Sigmoid colon (tissue), 7 donors: ENCODE results near the gene PKLR. TPM values are rescaled to one million over a fixed set of nuclear protein-coding genes. Genes with fewer than 3 reads are reported as not detected.

ENCODE experiments used
- DNase-seq: peaks from one replicate; pipeline ENCODE4 v3.0.0-alpha.2; 2019
- H3K27ac ChIP-seq, 4 donors: fragments of 200-600 bp; sonication (generic); one replicate each; pipeline ENCODE4 v1.5.1; 2016 to 2019; ENCODE audit warnings: mild to moderate bottlenecking in 1 of 4
- H3K27me3 ChIP-seq, 3 donors: fragments of 200-600 bp; sonication (generic); one replicate each; pipeline ENCODE4 v1.5.1; 2019; ENCODE audit warnings: mild to moderate bottlenecking in 1 of 3
- H3K36me3 ChIP-seq, 4 donors: fragments of 200-600 bp; sonication (generic); one replicate each; pipeline ENCODE4 v1.5.1; 2016 to 2019
- H3K4me1 ChIP-seq, 4 donors: fragments of 200-600 bp; sonication (generic); one replicate each; pipeline ENCODE4 v1.5.1; 2017 to 2019
- H3K4me3 ChIP-seq, 4 donors: fragments of 200-600 bp; sonication (generic); one replicate each; pipeline ENCODE4 v1.5.1; 2017 to 2019; ENCODE audit warnings: mild to moderate bottlenecking in 2 of 4, moderate library complexity in 1 of 4
- H3K9me3 ChIP-seq, 4 donors: fragments of 200-600 bp in 3 of 4; sonication (generic) in 3 of 4; one replicate each; pipeline versions ENCODE4 v1.5.1 to v1.6.1; 2013 to 2019
- EP300 ChIP-seq, 4 donors: sonication (generic); formaldehyde crosslinking; IDR thresholded peaks; one replicate each; pipeline ENCODE4 v1.6.1; 2017; ENCODE audit warnings: antibody characterized with exemption in 4 of 4
- POLR2A ChIP-seq, 2 donors: fragments of 450-650 bp; IDR thresholded peaks; one replicate each; pipeline ENCODE4 v1.6.1; 2016; ENCODE audit warnings: antibody characterized with exemption in 2 of 2, mild to moderate bottlenecking in 2 of 2, moderate library complexity in 2 of 2
- POLR2AphosphoS5 ChIP-seq, 4 donors: sonication (generic); formaldehyde crosslinking; IDR thresholded peaks; one replicate each; pipeline ENCODE4 v1.6.1; 2017; ENCODE audit warnings: antibody characterized with exemption in 4 of 4
- WGBS, 2 donors: extraction: QIAGEN DNeasy Blood & Tissue Kit; methylation state at CpG; one replicate each; pipeline ENCODE4 v1.1.7; 2013; 5-methylcytosine and 5-hydroxymethylcytosine counted together
- intact Hi-C: fragments of 100-400 bp; cut with DNase I; formaldehyde crosslinking; loops from one replicate; pipeline ENCODE4 v1.15.1; 2023
- polyA plus RNA-seq, 3 donors: library from polyadenylated mRNA; stranded (reverse); fragments of 200-250 nt; gene quantifications; one replicate each; pipeline ENCODE4 v1.2.3, GENCODE V29; 2013
- total RNA-seq, 4 donors: library from RNA; depleted of rRNA; stranded (reverse); fragments of >200 nt; gene quantifications; one replicate each; pipeline ENCODE4 v1.1.0, GENCODE V29; 2016
- TF ChIP-seq, protein P1 (sequence below), 4 experiments: fragments of 450-650 bp in 3 of 4; fragments of 200-600 bp in 1 of 4; IDR thresholded peaks; one replicate each; pipeline ENCODE4 v1.5.1; 2016 to 2019; ENCODE audit warnings: antibody characterized with exemption in 4 of 4, mild to moderate bottlenecking in 3 of 4, moderate library complexity in 2 of 4
- donor health status: healthy with polysubstance abuse.
- donor health status: Bipolar disorder and iron deficiency.
- donor health status: healthy.

Gene PKLR
- total and polyA plus RNA-seq, 7 donors: under 0.01 to 0.69 (median 0.38) TPM; not detected in 4

- WGBS, 2 donors: 95 to 97% methylated on average over 2 of the region's 2 CpGs
- TF ChIP-seq EP300 (IDR thresholded peaks at IDR 0.05) (no peak), POLR2AphosphoS5 (IDR thresholded peaks at IDR 0.05) (no peak), POLR2A (IDR thresholded peaks at IDR 0.05) (no peak)
- TF ChIP-seq, protein P1, sequence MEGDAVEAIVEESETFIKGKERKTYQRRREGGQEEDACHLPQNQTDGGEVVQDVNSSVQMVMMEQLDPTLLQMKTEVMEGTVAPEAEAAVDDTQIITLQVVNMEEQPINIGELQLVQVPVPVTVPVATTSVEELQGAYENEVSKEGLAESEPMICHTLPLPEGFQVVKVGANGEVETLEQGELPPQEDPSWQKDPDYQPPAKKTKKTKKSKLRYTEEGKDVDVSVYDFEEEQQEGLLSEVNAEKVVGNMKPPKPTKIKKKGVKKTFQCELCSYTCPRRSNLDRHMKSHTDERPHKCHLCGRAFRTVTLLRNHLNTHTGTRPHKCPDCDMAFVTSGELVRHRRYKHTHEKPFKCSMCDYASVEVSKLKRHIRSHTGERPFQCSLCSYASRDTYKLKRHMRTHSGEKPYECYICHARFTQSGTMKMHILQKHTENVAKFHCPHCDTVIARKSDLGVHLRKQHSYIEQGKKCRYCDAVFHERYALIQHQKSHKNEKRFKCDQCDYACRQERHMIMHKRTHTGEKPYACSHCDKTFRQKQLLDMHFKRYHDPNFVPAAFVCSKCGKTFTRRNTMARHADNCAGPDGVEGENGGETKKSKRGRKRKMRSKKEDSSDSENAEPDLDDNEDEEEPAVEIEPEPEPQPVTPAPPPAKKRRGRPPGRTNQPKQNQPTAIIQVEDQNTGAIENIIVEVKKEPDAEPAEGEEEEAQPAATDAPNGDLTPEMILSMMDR (IDR thresholded peaks at IDR 0.05): no peak
- Histone ChIP-seq H3K4me1 (peaks cover 0 to 24% (median 16%) of the 10 kb centered on the region in 4 donors), H3K27ac (no peak overlapping the region), H3K27me3 (no peaks in the 10 kb centered on the region), H3K36me3 (peaks cover 56 to 83% (median 65%) of the 10 kb centered on the region in 4 donors), H3K4me3 (no peak overlapping the region), H3K9me3 (no peaks in the 10 kb centered on the region)
- intact Hi-C loops: loop anchor here (5.0 kb wide), 1 partner anchor 590 kb away; the partner anchor contains the start of genes GON4L and SYT11
- DNase-seq: no peak
These were observed 33.9 kb downstream of the PKLR start for GRCh38 chr1:155267373-155267772.

- no peak for TF ChIP-seq POLR2A (IDR thresholded peaks at IDR 0.05)
- no peak for TF ChIP-seq EP300 (IDR thresholded peaks at IDR 0.05)
- TF ChIP-seq POLR2AphosphoS5 (IDR thresholded peaks at IDR 0.05): no peak
- TF ChIP-seq, protein P1 (IDR thresholded peaks at IDR 0.05): no peak
These were observed 34.7 kb downstream of the PKLR start for GRCh38 chr1:155266553-155266952.

GRCh38 chr1:155263067-155263466 is 38.2 kb downstream of the PKLR start:
- Histone ChIP-seq H3K27ac (peak overlapping the region; percentile 86 to 91 (median 87)), H3K27me3 (no peaks in the 10 kb centered on the region), H3K4me1 (peaks cover 0 to 26% (median 19%) of the 10 kb centered on the region in 4 donors), H3K36me3 (peaks cover 36 to 74% (median 45%) of the 10 kb centered on the region in 4 donors), H3K4me3 (no peak overlapping the region), H3K9me3 (no peaks in the 10 kb centered on the region)
- TF ChIP-seq EP300 (IDR thresholded peaks at IDR 0.05) (no peak), POLR2AphosphoS5 (IDR thresholded peaks at IDR 0.05) (no peak), POLR2A (IDR thresholded peaks at IDR 0.05) (no peak)
- TF ChIP-seq, protein P1 (IDR thresholded peaks at IDR 0.05): no peak
- DNase-seq: peak; percentile 64
- 89 to 92% methylated on average over 11 of the region's 11 CpGs for WGBS, 2 donors
- intact Hi-C loops: no loop called here

More at GRCh38 chr1:155266553-155266952, 34.7 kb downstream of the PKLR start:
- 80 to 91% methylated on average over 6 of the region's 6 CpGs for whole genome bisulfite sequencing, 2 donors
- H3K27ac ChIP-seq: no peak overlapping the region
- no peaks in the 10 kb centered on the region for H3K9me3 ChIP-seq
- intact Hi-C loops: loop anchor here (5.0 kb wide), 1 partner anchor 591 kb away; the partner anchor contains the start of genes GON4L and SYT11
- peaks cover 56 to 83% (median 65%) of the 10 kb centered on the region in 4 donors for H3K36me3 ChIP-seq
- H3K4me1 ChIP-seq: peaks cover 0 to 18% (median 11%) of the 10 kb centered on the region in 4 donors
- H3K27me3 ChIP-seq: no peaks in the 10 kb centered on the region
- no peak for DNase-seq
- H3K4me3 ChIP-seq: no peak overlapping the region

DNA sequence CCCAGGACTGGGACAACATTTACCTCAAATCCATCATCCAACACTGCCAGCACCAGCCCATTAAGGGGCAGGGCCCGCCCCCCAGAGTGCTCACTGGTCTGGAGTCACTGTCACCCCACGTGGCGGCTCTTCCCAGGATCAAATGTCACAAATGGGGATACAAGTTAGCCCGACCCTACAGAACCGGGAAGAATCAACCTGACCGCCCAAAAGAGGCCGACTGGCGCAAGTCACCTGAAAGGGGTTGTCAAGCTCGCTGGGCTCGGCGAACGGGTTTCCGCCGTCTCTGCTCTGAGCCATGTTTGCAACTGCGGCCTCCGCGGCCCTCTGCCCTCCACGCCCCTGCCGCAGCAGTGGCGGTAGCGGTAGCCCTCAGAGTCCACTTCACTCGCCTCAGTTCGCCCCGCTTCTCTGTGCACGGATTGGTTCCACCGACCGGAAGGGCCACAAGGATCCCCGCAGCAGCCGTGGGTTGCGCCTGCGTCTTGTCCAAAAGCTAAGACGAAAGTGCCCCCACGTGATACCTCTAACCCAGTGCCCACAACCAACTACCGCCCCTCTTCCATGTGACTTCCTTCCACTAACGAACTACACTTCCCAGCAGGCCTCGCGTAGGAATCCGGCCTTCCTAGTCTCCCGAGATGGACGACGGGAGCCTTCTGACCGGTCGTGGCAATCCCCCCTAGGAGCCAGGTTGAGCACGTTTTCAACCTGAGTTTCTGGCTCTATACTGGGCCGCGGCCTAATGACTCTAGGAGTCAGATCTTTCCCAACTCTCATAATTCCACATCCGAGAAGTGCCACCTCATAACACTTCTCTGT is 39.2 kb downstream of the PKLR start, which contains the start of gene SCAMP3:
SCAMP3 (minus strand) TSS at position 509 of the 822 bp plus-strand sequence; CDS start at position 300, 209 bp downstream.
- intact Hi-C loops: no loop called here
- WGBS, 2 donors: 0 to 1% methylated on average over 47 of the region's 47 CpGs

More for the DNA sequence above, 39.2 kb downstream of the PKLR start, which contains the start of gene SCAMP3:
- Histone ChIP-seq H3K27ac (peak within 1 kb of the TSS; percentile 86 to 91 (median 87)), H3K36me3 (peaks cover 29 to 74% (median 38%) of the 10 kb centered on the region in 4 donors), H3K4me3 (peak within 1 kb of the TSS; percentile 60 to 83 (median 78)), H3K4me1 (peaks cover 0 to 26% (median 19%) of the 10 kb centered on the region in 4 donors), H3K27me3 (no peaks in the 10 kb centered on the region), H3K9me3 (no peaks in the 10 kb centered on the region)
- TF ChIP-seq, protein P1 (IDR thresholded peaks at IDR 0.05): no peak
- TF ChIP-seq EP300 (IDR thresholded peaks at IDR 0.05): peak in 1 of 4 donors; percentile 38
- peak; percentile 75 to 91 (median 88) for TF ChIP-seq POLR2AphosphoS5 (IDR thresholded peaks at IDR 0.05)
- TF ChIP-seq POLR2A (IDR thresholded peaks at IDR 0.05): peak; percentile 62 to 69
- DNase-seq: peak; percentile 99
